ENCODE results near the gene EMID1.
A peak's percentile ranks its signal among the peaks of the same experiment; 100 is the strongest.

Gene EMID1

DNA sequence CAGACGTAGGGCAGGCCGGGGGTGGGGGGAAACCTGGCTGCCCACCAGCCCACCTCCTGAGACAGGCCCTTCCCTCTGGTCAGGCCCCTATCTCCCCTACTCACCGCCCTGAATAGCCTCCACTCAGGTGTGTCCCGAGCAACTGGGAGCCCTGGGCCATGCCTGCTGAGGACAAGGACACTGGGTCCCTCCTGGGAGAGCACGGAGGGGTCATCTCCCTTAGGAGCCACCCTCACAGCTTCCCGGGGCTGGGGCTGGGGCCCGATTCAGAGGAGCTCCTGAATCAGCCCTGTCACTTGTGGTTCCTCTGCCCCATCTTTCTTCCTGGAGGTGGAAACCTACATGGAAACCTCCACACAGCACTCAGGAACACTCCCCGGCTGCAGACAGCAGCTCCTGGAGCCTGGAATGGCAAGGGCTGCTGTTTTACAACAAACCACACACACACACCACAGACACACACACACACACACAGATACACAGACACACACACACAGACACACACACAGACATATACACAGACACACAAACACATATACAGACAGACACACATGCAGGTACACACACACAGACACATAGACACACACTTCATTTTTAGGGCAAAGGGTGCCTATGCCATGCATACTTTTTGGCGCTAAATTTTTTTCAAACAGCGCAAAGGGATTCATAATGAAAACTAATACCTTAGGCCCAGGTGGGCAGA lies 9.6 kb upstream of the EMID1 start:
- no peaks in the 10 kb centered on the region for H4K20me1 ChIP-seq (ENCODE audit: insufficient read depth, low read length, poor library complexity, severe bottlenecking)
- peak overlapping the region; percentile 62 for H2AFZ ChIP-seq (ENCODE audit: low read length)
- no peak for TF ChIP-seq EZH2phosphoT487 (IDR thresholded peaks at IDR 0.05; ENCODE audit: borderline replicate concordance)
- peak overlapping the region; percentile 77 for H3K9ac ChIP-seq (ENCODE audit: low read depth, low read length, poor library complexity, severe bottlenecking)
- H3K36me3 ChIP-seq (ENCODE audit: insufficient read depth, low read length) = no peaks in the 10 kb centered on the region
- H3K27me3 ChIP-seq (ENCODE audit: insufficient read depth, low read length, poor library complexity, severe bottlenecking) = no peaks in the 10 kb centered on the region
- 0 out of 2 replicates have a peak, but pooled peaks cover 3% of the 10 kb centered on the region for H3K9me3 ChIP-seq (ENCODE audit: insufficient read depth, low read depth, low read length)
- H3K79me2 ChIP-seq (ENCODE audit: insufficient read depth, low read length) = peaks cover 30% of the 10 kb centered on the region; the same call in 1 of the 2 replicates
- no peaks in the 10 kb centered on the region for H3K9me2 ChIP-seq (replicated peaks; ENCODE audit: low read depth, low read length)
- peak overlapping the region; percentile 76 for H3K4me2 ChIP-seq (ENCODE audit: low read depth, low read length, poor library complexity, severe bottlenecking)
- peaks cover 57% of the 10 kb centered on the region for H3K4me1 ChIP-seq (ENCODE audit: insufficient read depth, low read length, poor library complexity, severe bottlenecking)
- peak overlapping the region; percentile 62 for H3K4me3 ChIP-seq (ENCODE audit: low read length, poor library complexity, severe bottlenecking)
- peaks cover 6% of the 10 kb centered on the region for H3F3A ChIP-seq (ENCODE audit: low read depth)

GRCh38 chr22:29197096-29197495 lies 8.6 kb upstream of the EMID1 start:
- peaks cover 67% of the 10 kb centered on the region for H3K4me1 ChIP-seq (ENCODE audit: insufficient read depth, low read length, poor library complexity, severe bottlenecking)
- H3K9me3 ChIP-seq (ENCODE audit: insufficient read depth, low read depth, low read length) = 0 out of 2 replicates have a peak, but pooled peaks cover 3% of the 10 kb centered on the region
- peaks cover 33% of the 10 kb centered on the region; the same call in 1 of the 2 replicates for H3K79me2 ChIP-seq (ENCODE audit: insufficient read depth, low read length)
- TF ChIP-seq EZH2phosphoT487 (IDR thresholded peaks at IDR 0.05; ENCODE audit: borderline replicate concordance) = no peak
- TF ChIP-seq, protein P1, sequence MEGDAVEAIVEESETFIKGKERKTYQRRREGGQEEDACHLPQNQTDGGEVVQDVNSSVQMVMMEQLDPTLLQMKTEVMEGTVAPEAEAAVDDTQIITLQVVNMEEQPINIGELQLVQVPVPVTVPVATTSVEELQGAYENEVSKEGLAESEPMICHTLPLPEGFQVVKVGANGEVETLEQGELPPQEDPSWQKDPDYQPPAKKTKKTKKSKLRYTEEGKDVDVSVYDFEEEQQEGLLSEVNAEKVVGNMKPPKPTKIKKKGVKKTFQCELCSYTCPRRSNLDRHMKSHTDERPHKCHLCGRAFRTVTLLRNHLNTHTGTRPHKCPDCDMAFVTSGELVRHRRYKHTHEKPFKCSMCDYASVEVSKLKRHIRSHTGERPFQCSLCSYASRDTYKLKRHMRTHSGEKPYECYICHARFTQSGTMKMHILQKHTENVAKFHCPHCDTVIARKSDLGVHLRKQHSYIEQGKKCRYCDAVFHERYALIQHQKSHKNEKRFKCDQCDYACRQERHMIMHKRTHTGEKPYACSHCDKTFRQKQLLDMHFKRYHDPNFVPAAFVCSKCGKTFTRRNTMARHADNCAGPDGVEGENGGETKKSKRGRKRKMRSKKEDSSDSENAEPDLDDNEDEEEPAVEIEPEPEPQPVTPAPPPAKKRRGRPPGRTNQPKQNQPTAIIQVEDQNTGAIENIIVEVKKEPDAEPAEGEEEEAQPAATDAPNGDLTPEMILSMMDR (conservative IDR thresholded peaks at IDR 0.05; ENCODE audit: low read length) = no peak
- no peaks in the 10 kb centered on the region for H3K9me2 ChIP-seq (replicated peaks; ENCODE audit: low read depth, low read length)
- H3K9ac ChIP-seq (ENCODE audit: low read depth, low read length, poor library complexity, severe bottlenecking) = no peak overlapping the region
- H3K27me3 ChIP-seq (ENCODE audit: insufficient read depth, low read length, poor library complexity, severe bottlenecking) = no peaks in the 10 kb centered on the region
- no peaks in the 10 kb centered on the region for H4K20me1 ChIP-seq (ENCODE audit: insufficient read depth, low read length, poor library complexity, severe bottlenecking)
- no peak overlapping the region for H3K4me3 ChIP-seq (ENCODE audit: low read length, poor library complexity, severe bottlenecking)
- H2AFZ ChIP-seq (ENCODE audit: low read length) = no peak overlapping the region
- H3F3A ChIP-seq (ENCODE audit: low read depth) = peaks cover 7% of the 10 kb centered on the region
- H3K4me2 ChIP-seq (ENCODE audit: low read depth, low read length, poor library complexity, severe bottlenecking) = peak overlapping the region; percentile 76
- no peaks in the 10 kb centered on the region for H3K36me3 ChIP-seq (ENCODE audit: insufficient read depth, low read length)

- H3K9me2 ChIP-seq (replicated peaks; ENCODE audit: low read depth, low read length) = no peaks in the 10 kb centered on the region
- no peak for TF ChIP-seq EZH2phosphoT487 (IDR thresholded peaks at IDR 0.05; ENCODE audit: borderline replicate concordance)
- TF ChIP-seq, protein P1 (conservative IDR thresholded peaks at IDR 0.05; ENCODE audit: low read length) = no peak
- H3K4me1 ChIP-seq (ENCODE audit: insufficient read depth, low read length, poor library complexity, severe bottlenecking) = peaks cover 72% of the 10 kb centered on the region
- no peak overlapping the region for H3K4me3 ChIP-seq (ENCODE audit: low read length, poor library complexity, severe bottlenecking)
- H3K27me3 ChIP-seq (ENCODE audit: insufficient read depth, low read length, poor library complexity, severe bottlenecking) = no peaks in the 10 kb centered on the region
- H3K9me3 ChIP-seq (ENCODE audit: insufficient read depth, low read depth, low read length) = 0 out of 2 replicates have a peak, but pooled peaks cover 3% of the 10 kb centered on the region
- no peak overlapping the region for H3K9ac ChIP-seq (ENCODE audit: low read depth, low read length, poor library complexity, severe bottlenecking)
- no peak overlapping the region for H2AFZ ChIP-seq (ENCODE audit: low read length)
- H3K36me3 ChIP-seq (ENCODE audit: insufficient read depth, low read length) = no peaks in the 10 kb centered on the region
- H3F3A ChIP-seq (ENCODE audit: low read depth) = peaks cover 14% of the 10 kb centered on the region
- no peak overlapping the region for H3K4me2 ChIP-seq (ENCODE audit: low read depth, low read length, poor library complexity, severe bottlenecking)
- H3K79me2 ChIP-seq (ENCODE audit: insufficient read depth, low read length) = peaks cover 33% of the 10 kb centered on the region; the same call in 1 of the 2 replicates
- no peaks in the 10 kb centered on the region for H4K20me1 ChIP-seq (ENCODE audit: insufficient read depth, low read length, poor library complexity, severe bottlenecking)
Observed at GRCh38 chr22:29198240-29198639, 7.5 kb upstream of the EMID1 start.

Measured in Loucy (cell line).